Sigmoid colon (tissue), 4 donors: Measurements from ENCODE around the gene CDK11B.

Experiments
- EP300 ChIP-seq, 4 donors: sonication (generic); formaldehyde crosslinking; IDR thresholded peaks; one replicate each; pipeline ENCODE4 v1.6.1; 2017; ENCODE audit warnings: antibody characterized with exemption in 4 of 4
- POLR2A ChIP-seq, 2 donors: fragments of 450-650 bp; IDR thresholded peaks; one replicate each; pipeline ENCODE4 v1.6.1; 2016; ENCODE audit warnings: antibody characterized with exemption in 2 of 2, mild to moderate bottlenecking in 2 of 2, moderate library complexity in 2 of 2

DNA sequence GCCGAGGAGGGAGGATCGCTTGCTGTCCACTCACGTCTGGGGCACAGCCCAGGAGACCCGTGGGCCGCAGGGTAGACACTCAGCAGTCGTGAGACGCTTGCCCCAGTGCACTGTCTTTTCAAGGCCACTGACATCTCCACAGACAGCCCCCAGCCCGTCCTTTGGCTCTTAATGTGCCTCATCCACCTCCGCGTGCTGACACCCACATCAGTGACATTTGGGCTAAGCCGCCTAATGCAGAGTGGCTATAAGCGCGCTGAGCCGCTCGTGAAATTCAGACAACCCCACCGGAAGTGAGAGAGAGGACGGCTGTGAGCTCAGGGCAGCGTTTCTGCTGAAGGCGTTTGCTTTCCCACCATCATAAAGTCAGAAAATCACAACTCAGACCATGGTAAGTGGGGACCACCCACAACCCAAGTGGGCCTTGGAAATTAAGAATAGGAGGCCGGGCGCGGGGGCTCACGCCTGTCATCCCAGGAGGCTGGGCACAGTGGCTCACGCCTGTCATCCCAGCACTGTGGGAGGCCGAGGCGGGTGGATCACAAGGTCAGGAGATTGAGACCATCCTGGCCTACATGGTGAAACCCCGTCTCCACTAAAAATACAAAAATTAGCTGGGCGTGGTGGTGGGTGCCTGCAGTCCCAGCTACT, 25.4 kb upstream of the CDK11B start:
- TF ChIP-seq POLR2A (IDR thresholded peaks at IDR 0.05) (no peak), EP300 (IDR thresholded peaks at IDR 0.05) (no peak)
